Measurements from ENCODE around the gene MSL3B.

The MSL3B gene

DNA sequence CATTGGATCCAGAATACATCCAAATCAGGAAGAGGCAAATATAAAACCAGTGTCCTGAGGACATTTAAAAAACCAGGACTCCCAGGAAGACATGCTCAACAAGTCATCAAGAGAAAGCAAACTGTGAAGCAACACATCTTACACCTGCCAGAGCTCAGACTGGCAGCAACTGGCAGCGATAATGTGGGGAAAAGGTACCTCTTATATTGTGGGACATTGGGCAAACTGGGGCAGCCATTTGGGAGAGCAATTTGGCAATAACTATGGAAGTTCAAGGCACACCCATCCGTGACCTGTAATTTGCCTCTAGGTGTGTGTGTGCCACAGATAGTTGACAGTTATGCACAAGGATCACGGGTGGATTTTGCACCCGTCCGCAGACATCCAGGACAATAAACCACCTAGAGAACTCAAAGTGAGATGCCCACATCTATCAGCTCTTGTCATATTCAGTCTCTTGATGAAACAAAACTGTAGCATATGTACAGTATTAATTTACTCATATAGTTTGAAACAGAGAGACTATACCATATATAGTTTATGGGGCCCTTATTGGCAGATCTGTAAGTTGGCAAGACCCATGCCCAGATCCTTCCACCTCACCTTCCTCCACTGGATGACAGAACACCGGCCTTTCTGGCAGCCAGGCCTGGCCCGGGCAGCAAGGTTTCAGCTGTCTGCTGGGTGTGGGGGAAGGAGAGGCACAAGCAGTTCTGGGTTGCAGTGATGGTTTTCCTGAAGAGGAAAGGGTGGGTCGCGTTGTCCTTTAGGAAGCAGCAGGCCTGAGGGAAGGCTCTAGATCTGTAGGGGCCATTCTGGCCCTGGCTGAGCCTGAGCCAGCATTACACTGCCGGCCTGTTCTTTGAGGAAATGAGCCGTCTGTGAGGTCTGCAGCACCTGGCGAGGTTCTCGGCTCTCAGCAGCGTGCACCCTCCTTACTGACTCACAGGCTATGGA is 32.7 kb downstream of the MSL3B start:
- TF ChIP-seq, protein P1, sequence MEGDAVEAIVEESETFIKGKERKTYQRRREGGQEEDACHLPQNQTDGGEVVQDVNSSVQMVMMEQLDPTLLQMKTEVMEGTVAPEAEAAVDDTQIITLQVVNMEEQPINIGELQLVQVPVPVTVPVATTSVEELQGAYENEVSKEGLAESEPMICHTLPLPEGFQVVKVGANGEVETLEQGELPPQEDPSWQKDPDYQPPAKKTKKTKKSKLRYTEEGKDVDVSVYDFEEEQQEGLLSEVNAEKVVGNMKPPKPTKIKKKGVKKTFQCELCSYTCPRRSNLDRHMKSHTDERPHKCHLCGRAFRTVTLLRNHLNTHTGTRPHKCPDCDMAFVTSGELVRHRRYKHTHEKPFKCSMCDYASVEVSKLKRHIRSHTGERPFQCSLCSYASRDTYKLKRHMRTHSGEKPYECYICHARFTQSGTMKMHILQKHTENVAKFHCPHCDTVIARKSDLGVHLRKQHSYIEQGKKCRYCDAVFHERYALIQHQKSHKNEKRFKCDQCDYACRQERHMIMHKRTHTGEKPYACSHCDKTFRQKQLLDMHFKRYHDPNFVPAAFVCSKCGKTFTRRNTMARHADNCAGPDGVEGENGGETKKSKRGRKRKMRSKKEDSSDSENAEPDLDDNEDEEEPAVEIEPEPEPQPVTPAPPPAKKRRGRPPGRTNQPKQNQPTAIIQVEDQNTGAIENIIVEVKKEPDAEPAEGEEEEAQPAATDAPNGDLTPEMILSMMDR (IDR thresholded peaks at IDR 0.05; ENCODE audit: borderline replicate concordance, insufficient read depth, low read depth, low read length): no peak
- no peak overlapping the region for H3K4me3 ChIP-seq (ENCODE audit: low read depth, low read length)

GRCh38 chr2:233833345-233833744 is 34.8 kb downstream of the MSL3B start:
- no peak overlapping the region for H3K4me3 ChIP-seq (ENCODE audit: low read depth, low read length)
- TF ChIP-seq, protein P1 (IDR thresholded peaks at IDR 0.05; ENCODE audit: borderline replicate concordance, insufficient read depth, low read depth, low read length): no peak

GRCh38 chr2:233832869-233833311 is 35.3 kb downstream of the MSL3B start:
- TF ChIP-seq, protein P1 (IDR thresholded peaks at IDR 0.05; ENCODE audit: borderline replicate concordance, insufficient read depth, low read depth, low read length): peak; percentile 10; the same call in 1 of the 2 replicates
- no peak overlapping the region for H3K4me3 ChIP-seq (ENCODE audit: low read depth, low read length)

GRCh38 chr2:233832414-233832813 is 35.8 kb downstream of the MSL3B start:
- TF ChIP-seq, protein P1 (IDR thresholded peaks at IDR 0.05; ENCODE audit: borderline replicate concordance, insufficient read depth, low read depth, low read length): no peak
- H3K4me3 ChIP-seq (ENCODE audit: low read depth, low read length): no peak overlapping the region

- TF ChIP-seq, protein P1 (IDR thresholded peaks at IDR 0.05; ENCODE audit: borderline replicate concordance, insufficient read depth, low read depth, low read length): no peak
- no peak overlapping the region for H3K4me3 ChIP-seq (ENCODE audit: low read depth, low read length)
Observed at GRCh38 chr2:233831861-233832260, 36.3 kb downstream of the MSL3B start.

DNA sequence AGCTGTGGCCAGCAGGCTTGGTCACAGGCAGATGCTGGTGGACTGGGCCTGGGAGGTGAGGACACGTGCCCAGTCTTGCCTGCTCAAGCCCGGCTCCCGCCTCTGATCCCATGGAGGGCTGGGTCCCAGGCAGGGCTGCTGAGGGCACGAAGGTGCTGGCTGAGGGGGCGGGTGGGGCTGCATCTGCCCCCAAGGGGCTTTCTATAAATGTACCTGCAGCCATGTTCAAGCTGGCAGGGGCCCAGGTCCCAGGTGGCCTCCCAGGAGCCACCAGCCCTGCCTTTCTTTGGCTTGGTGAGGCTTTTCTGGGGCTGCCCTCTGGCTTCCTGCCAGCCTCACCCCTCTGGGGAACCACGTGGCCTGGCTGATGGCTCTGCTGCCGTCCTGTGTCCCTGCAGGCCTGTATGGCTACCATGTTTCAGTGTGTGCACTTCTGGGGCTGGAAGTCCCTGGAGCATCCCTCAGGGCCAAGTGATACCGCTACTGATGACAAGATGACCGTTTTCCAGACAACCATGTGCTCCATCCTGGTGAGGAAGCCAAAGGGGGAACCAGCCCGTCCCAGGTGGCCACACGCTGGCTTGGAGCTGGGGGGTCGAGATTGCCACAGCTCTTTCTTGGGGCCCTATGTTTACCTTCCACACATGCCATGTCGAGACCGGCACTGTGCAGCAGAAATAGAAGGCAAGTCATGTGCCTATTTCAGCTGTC is 37.0 kb downstream of the MSL3B start:
- no peak overlapping the region for H3K4me3 ChIP-seq (ENCODE audit: low read depth, low read length)
- TF ChIP-seq, protein P1 (IDR thresholded peaks at IDR 0.05; ENCODE audit: borderline replicate concordance, insufficient read depth, low read depth, low read length): no peak

All from GM12875 (cell line).